DND-41 (cell line): Measurements from ENCODE around the gene MSMP.

Experiments
- ATAC-seq: fragments of 200-7000 bp; cut with Tn5 transposase; 3 replicates; pipeline ENCODE4 v1.9.1; 2021; ENCODE audit warnings: low read depth; ENCODE audit not compliant: insufficient read depth
- DNase-seq: peaks from one replicate; pipeline ENCODE4 v3.0.0-alpha.2; 2020
- H2AFZ ChIP-seq: 2 replicates; pipeline ENCODE4 v1.6.0; 2012; ENCODE audit warnings: low read depth, low read length
- H3K27ac ChIP-seq: 2 replicates; pipeline ENCODE4 v1.5.1; 2012; ENCODE audit warnings: low read length, inconsistent platforms
- H3K27me3 ChIP-seq: fragments of 200-600 bp; sonication (generic); 2 replicates; pipeline ENCODE4 v1.6.0; 2012; ENCODE audit warnings: low read length, mild to moderate bottlenecking, inconsistent platforms; ENCODE audit not compliant: insufficient read depth, poor library complexity
- H3K36me3 ChIP-seq: 2 replicates; pipeline ENCODE4 v1.5.1; 2012; ENCODE audit warnings: low read length, inconsistent platforms; ENCODE audit not compliant: insufficient read depth
- H3K4me1 ChIP-seq: 2 replicates; pipeline ENCODE4 v1.5.1; 2012; ENCODE audit warnings: mild to moderate bottlenecking, low read length; ENCODE audit not compliant: insufficient read depth
- H3K4me2 ChIP-seq: 2 replicates; pipeline ENCODE4 v1.6.0; 2012; ENCODE audit warnings: mild to moderate bottlenecking, moderate library complexity, low read length, inconsistent platforms; ENCODE audit not compliant: insufficient read depth
- H3K4me3 ChIP-seq, 2 experiments: fragments of 200-600 bp in 1 of 2; shearing (Covaris generic) in 1 of 2; 2 replicates each; pipeline ENCODE4 v1.5.1; 2012 to 2016; ENCODE audit warnings: inconsistent platforms in 2 of 2, low read length in 2 of 2, mild to moderate bottlenecking in 2 of 2, low read depth in 1 of 2, moderate library complexity in 1 of 2
- H3K79me2 ChIP-seq: 2 replicates; pipeline ENCODE4 v1.6.0; 2012; ENCODE audit warnings: low read length, inconsistent platforms; ENCODE audit not compliant: insufficient read depth
- H3K9ac ChIP-seq: 2 replicates; pipeline ENCODE4 v1.6.0; 2012; ENCODE audit warnings: low read depth, mild to moderate bottlenecking, inconsistent platforms, low read length, moderate library complexity
- H3K9me3 ChIP-seq: 2 replicates; pipeline ENCODE4 v1.5.1; 2012; ENCODE audit warnings: low read length, moderate library complexity, mild to moderate bottlenecking, inconsistent platforms; ENCODE audit not compliant: insufficient read depth, severe bottlenecking
- H4K20me1 ChIP-seq: 2 replicates; pipeline ENCODE4 v1.6.0; 2012; ENCODE audit warnings: low read length; ENCODE audit not compliant: insufficient read depth
- CTCF ChIP-seq: IDR thresholded peaks from 2 replicates; pipeline ENCODE4 v1.5.1; 2012; ENCODE audit warnings: borderline replicate concordance, low read length, moderate library complexity, mild to moderate bottlenecking; ENCODE audit not compliant: poor library complexity, severe bottlenecking; ENCODE audit errors: extremely low read depth
- EZH2 ChIP-seq: IDR thresholded peaks from 3 replicates; pipeline ENCODE4 v1.6.1; 2012; ENCODE audit warnings: borderline replicate concordance, low read depth, mild to moderate bottlenecking, moderate library complexity, low read length, inconsistent platforms; ENCODE audit not compliant: severe bottlenecking

The MSMP gene

DNA sequence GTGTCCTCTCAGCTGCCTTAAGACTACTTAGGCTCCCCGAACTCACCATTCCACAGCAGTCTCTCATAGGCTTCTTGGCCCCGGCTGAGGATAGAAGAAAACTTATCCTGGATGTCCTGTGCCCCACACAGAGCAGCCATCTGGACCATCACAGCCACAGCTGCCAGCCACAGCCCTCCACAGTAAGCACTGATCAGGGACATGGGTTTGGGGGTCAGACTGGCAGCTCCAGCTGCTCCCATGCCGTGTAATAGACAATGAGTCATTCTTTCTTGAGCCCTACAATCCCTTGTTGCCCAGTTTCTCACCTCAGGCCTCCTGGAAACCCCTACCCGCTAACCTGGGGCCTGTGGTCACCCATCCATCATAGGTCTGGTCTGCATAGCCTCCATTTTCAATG lies 15.9 kb downstream of the MSMP start:
- no peak for TF ChIP-seq CTCF
- DNase-seq (no peak), ATAC-seq (no peak)
- Histone ChIP-seq H3K27ac (no peak overlapping the region), H3K4me2 (no peak overlapping the region), H3K4me3 (no peak overlapping the region), H4K20me1 (no peaks in the 10 kb centered on the region), H3K36me3 (peaks cover 66% of the 10 kb centered on the region), H3K9me3 (no peaks in the 10 kb centered on the region), H3K4me1 (peaks cover 14% of the 10 kb centered on the region), H3K9ac (no peak overlapping the region), H2AFZ (no peak overlapping the region), H3K27me3 (no peaks in the 10 kb centered on the region), H3K79me2 (peaks cover 6% of the 10 kb centered on the region)

GRCh38 chr9:35737143-35737542 lies 16.9 kb downstream of the MSMP start:
- ATAC-seq = no peak
- no peak overlapping the region for H3K4me3 ChIP-seq
- no peak for DNase-seq
- no peak overlapping the region for H2AFZ ChIP-seq
- H3K79me2 ChIP-seq = peaks cover 14% of the 10 kb centered on the region
- H3K9ac ChIP-seq = no peak overlapping the region
- no peaks in the 10 kb centered on the region for H3K27me3 ChIP-seq
- H4K20me1 ChIP-seq = no peaks in the 10 kb centered on the region
- peaks cover 65% of the 10 kb centered on the region for H3K36me3 ChIP-seq
- TF ChIP-seq EZH2 (no peak), CTCF (no peak)
- no peaks in the 10 kb centered on the region for H3K9me3 ChIP-seq
- no peak overlapping the region for H3K27ac ChIP-seq
- H3K4me2 ChIP-seq = no peak overlapping the region
- H3K4me1 ChIP-seq = peaks cover 19% of the 10 kb centered on the region

- H3K4me1 ChIP-seq = peaks cover 18% of the 10 kb centered on the region
- H3K4me2 ChIP-seq = no peak overlapping the region
- H2AFZ ChIP-seq = no peak overlapping the region
- H4K20me1 ChIP-seq = no peaks in the 10 kb centered on the region
- peaks cover 63% of the 10 kb centered on the region for H3K36me3 ChIP-seq
- TF ChIP-seq EZH2 = no peak
- TF ChIP-seq CTCF = peak; percentile 93
- H3K27me3 ChIP-seq = no peaks in the 10 kb centered on the region
- no peaks in the 10 kb centered on the region for H3K9me3 ChIP-seq
- H3K4me3 ChIP-seq = no peak overlapping the region
- ATAC-seq (peak; percentile 39), DNase-seq (peak; percentile 74)
- peaks cover 21% of the 10 kb centered on the region for H3K79me2 ChIP-seq
- no peak overlapping the region for H3K9ac ChIP-seq
- no peak overlapping the region for H3K27ac ChIP-seq
Observed at GRCh38 chr9:35736201-35736633, 17.9 kb downstream of the MSMP start.

- peaks cover 43% of the 10 kb centered on the region for H3K79me2 ChIP-seq
Observed at GRCh38 chr9:35734096-35734495, 20.0 kb downstream of the MSMP start.

More at GRCh38 chr9:35734096-35734495, 20.0 kb downstream of the MSMP start:
- no peak overlapping the region for H3K4me3 ChIP-seq
- DNase-seq = no peak
- peaks cover 49% of the 10 kb centered on the region for H3K36me3 ChIP-seq
- no peak for ATAC-seq
- peaks cover 39% of the 10 kb centered on the region for H3K4me1 ChIP-seq
- H2AFZ ChIP-seq = no peak overlapping the region
- TF ChIP-seq CTCF (no peak), EZH2 (no peak)
- H3K27ac ChIP-seq = no peak overlapping the region
- H3K9ac ChIP-seq = no peak overlapping the region
- 0 out of 2 replicates have a peak overlapping the region, but pooled peaks have one; percentile 93 for H3K4me2 ChIP-seq
- H4K20me1 ChIP-seq = peaks cover 18% of the 10 kb centered on the region
- H3K9me3 ChIP-seq = no peaks in the 10 kb centered on the region
- no peaks in the 10 kb centered on the region for H3K27me3 ChIP-seq
